Kidney epithelial cell (primary cell): ENCODE measurements around the gene OR2A12. TPM values are rescaled to one million over a fixed set of nuclear protein-coding genes. Genes with fewer than 3 reads are reported as not detected.
"Not testable (repeated sequence)": the region's sequence is repeated elsewhere in the genome, so short reads cannot be mapped to it uniquely, and the experiment has no call there.

Experiments used
- DNase-seq: peaks from one replicate; pipeline ENCODE4 v3.0.0-alpha.2; 2010; ENCODE audit warnings: low read depth
- H3K27me3 ChIP-seq: 2 replicates; pipeline ENCODE4 v1.6.0; 2011; ENCODE audit warnings: low read length; ENCODE audit not compliant: control insufficient read depth, insufficient read depth
- H3K36me3 ChIP-seq: 2 replicates; pipeline ENCODE4 v1.5.1; 2011; ENCODE audit warnings: low read length; ENCODE audit not compliant: control insufficient read depth, insufficient read depth
- H3K4me3 ChIP-seq: 2 replicates; pipeline ENCODE4 v1.5.1; 2011; ENCODE audit warnings: low read depth, mild to moderate bottlenecking, control low read depth, low read length
- total RNA-seq: library from RNA; depleted of rRNA; stranded (reverse); fragments of >200 nt; gene quantifications from 2 replicates; pipeline ENCODE4 v1.2.3, GENCODE V29; 2015
- TF ChIP-seq, protein P1 (sequence below): IDR thresholded peaks from 2 replicates; pipeline ENCODE4 v1.5.1; 2011; ENCODE audit warnings: mild to moderate bottlenecking, moderate library complexity, low read length, control low read depth, inconsistent platforms; ENCODE audit not compliant: insufficient read depth, poor library complexity, severe bottlenecking

Gene OR2A12
- total RNA-seq, 1 donor from 2014 or later, result not detected

DNA sequence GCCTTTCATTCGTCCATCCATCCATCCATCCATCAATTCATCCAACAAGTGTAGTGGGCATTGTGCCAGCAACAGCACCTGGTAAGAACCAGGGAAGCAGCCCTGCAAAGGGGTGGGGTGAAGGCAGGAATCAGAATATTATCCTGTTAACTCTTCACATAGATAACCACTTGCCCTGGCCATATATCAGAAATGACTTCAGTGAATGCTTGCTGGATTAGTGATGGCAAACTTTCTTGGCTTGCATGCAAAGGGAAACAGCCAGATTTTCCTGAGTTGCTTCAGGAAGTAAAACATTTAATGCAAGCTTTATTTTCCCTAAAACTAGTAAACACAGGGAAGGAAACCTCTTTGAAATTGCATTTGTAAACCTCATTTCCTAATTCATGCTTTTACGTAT, 36.6 kb upstream of the OR2A12 start:
- Histone ChIP-seq H3K27me3 (no peaks in the 10 kb centered on the region), H3K4me3 (no peak overlapping the region), H3K36me3 (no peaks in the 10 kb centered on the region)
- no peak for DNase-seq
- TF ChIP-seq, protein P1, sequence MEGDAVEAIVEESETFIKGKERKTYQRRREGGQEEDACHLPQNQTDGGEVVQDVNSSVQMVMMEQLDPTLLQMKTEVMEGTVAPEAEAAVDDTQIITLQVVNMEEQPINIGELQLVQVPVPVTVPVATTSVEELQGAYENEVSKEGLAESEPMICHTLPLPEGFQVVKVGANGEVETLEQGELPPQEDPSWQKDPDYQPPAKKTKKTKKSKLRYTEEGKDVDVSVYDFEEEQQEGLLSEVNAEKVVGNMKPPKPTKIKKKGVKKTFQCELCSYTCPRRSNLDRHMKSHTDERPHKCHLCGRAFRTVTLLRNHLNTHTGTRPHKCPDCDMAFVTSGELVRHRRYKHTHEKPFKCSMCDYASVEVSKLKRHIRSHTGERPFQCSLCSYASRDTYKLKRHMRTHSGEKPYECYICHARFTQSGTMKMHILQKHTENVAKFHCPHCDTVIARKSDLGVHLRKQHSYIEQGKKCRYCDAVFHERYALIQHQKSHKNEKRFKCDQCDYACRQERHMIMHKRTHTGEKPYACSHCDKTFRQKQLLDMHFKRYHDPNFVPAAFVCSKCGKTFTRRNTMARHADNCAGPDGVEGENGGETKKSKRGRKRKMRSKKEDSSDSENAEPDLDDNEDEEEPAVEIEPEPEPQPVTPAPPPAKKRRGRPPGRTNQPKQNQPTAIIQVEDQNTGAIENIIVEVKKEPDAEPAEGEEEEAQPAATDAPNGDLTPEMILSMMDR, result no peak

DNA sequence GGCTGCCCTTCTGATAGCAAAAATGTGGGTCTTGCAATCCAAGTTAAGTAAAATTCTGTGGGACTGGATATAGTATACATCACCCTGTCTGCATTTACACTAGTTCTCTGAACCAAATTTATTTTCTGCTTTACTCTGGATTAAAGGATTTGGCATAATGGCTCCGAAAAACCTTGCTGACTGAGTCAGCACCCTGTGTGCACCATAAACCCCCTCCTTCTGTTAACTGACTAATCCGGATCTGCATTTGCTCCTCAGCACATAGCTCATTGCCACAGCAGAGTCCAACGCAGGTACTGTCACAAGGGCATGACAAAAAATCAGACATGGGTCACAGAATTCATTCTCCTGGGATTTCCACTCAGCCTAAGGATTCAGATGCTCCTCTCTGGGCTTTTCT, 36.0 kb upstream of the OR2A12 start:
- DNase-seq, result no peak
- H3K36me3 ChIP-seq, result no peaks in the 10 kb centered on the region

DNA sequence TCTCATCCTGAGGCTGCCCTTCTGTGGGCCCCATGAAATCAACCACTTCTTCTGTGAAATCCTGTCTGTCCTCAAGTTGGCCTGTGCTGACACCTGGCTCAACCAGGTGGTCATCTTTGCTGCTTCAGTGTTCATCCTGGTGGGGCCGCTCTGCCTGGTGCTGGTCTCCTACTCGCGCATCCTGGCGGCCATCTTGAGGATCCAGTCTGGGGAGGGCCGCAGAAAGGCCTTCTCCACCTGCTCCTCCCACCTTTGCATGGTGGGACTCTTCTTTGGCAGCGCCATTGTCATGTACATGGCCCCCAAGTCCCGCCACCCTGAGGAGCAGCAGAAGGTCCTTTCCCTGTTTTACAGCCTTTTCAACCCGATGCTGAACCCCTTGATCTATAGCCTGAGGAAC, 35.2 kb upstream of the OR2A12 start:
- H3K4me3 ChIP-seq, H3K36me3 ChIP-seq, H3K27me3 ChIP-seq, DNase-seq: not testable (repeated sequence)

More for the DNA sequence above, 36.0 kb upstream of the OR2A12 start:
- no peaks in the 10 kb centered on the region for H3K27me3 ChIP-seq
- TF ChIP-seq, protein P1, result no peak
- no peak overlapping the region for H3K4me3 ChIP-seq

- TF ChIP-seq, protein P1, result no peak
- no peaks in the 10 kb centered on the region for H3K36me3 ChIP-seq
- peak; percentile 9 for DNase-seq
- no peak overlapping the region for H3K4me3 ChIP-seq
- H3K27me3 ChIP-seq, result no peaks in the 10 kb centered on the region
These were observed 28.1 kb upstream of the OR2A12 start for GRCh38 chr7:144057954-144058353.

DNA sequence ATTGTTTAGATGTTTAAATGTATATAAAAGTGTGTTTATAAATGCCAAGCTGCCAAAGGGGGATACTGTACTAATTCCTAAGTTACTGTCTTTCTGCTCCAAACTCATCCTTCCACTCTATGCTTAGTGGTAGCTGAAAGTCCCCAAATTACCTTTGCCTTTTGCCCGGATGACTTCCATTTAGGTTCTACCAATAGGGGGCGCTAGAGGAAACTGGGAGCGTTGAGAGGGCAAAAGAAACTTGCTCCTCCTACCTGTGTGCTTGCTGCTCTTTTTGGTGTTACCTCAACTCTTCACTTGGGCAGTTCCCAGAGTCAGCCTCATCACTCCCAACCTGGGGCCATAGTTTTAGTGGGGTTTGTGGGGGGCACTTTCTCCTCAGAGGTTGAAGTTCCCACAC, 22.4 kb upstream of the OR2A12 start:
- H3K4me3 ChIP-seq, result no peak overlapping the region
- TF ChIP-seq, protein P1, result peak; percentile 29
- H3K36me3 ChIP-seq, result no peaks in the 10 kb centered on the region
- DNase-seq, result no peak
- no peaks in the 10 kb centered on the region for H3K27me3 ChIP-seq

- DNase-seq, result no peak
- H3K4me3 ChIP-seq, result no peak within 1 kb of the TSS
- no peaks in the 10 kb centered on the region for H3K36me3 ChIP-seq
- H3K27me3 ChIP-seq, result no peaks in the 10 kb centered on the region
- TF ChIP-seq, protein P1, result no peak
These were observed 16.6 kb upstream of the OR2A12 start, which contains the start of gene OR2A25 for GRCh38 chr7:144069511-144069910. TSS of gene OR2A25 (plus strand) at chr7:144069811. CDS start at chr7:144074220, 4,409 bp downstream.
